HG02571 (cell line): Measurements from ENCODE around the gene SMIM45.

Source experiments
- ATAC-seq: cut with Tn5 transposase; IDR thresholded peaks from one replicate; pipeline ENCODE4 v1.9.1; 2021; ENCODE audit warnings: mild to moderate bottlenecking, moderate library complexity; ENCODE audit not compliant: unreplicated experiment

SMIM45 gene

GRCh38 chr22:41915035-41915785, 36.7 kb upstream of the SMIM45 start, which contains the start of gene SHISA8:
Gene SHISA8 (minus strand): TSS chr22:41915074. CDS start chr22:41914667, 407 bp downstream.
- ATAC-seq, result no peak

GRCh38 chr22:41915786-41916493, 36.0 kb upstream of the SMIM45 start:
- ATAC-seq, result no peak

- no peak for ATAC-seq
Observed at GRCh38 chr22:41916745-41917358, 35.1 kb upstream of the SMIM45 start.

- ATAC-seq, result no peak
Observed at GRCh38 chr22:41917375-41917902, 34.5 kb upstream of the SMIM45 start.

- ATAC-seq, result no peak
Observed at GRCh38 chr22:41917903-41918791, 33.8 kb upstream of the SMIM45 start.

- ATAC-seq, result peak; percentile 44
Observed at GRCh38 chr22:41919357-41920224, 32.4 kb upstream of the SMIM45 start.

GRCh38 chr22:41920271-41920976, 31.5 kb upstream of the SMIM45 start:
- ATAC-seq, result peak; percentile 16

GRCh38 chr22:41922328-41922727, 29.6 kb upstream of the SMIM45 start:
- no peak for ATAC-seq

- no peak for ATAC-seq
Observed at GRCh38 chr22:41922940-41923594, 28.9 kb upstream of the SMIM45 start.

- ATAC-seq, result no peak
Observed at GRCh38 chr22:41923595-41924276, 28.2 kb upstream of the SMIM45 start.

- ATAC-seq, result peak; percentile 38
Observed at GRCh38 chr22:41925783-41926460, 26.0 kb upstream of the SMIM45 start.

- no peak for ATAC-seq
Observed at GRCh38 chr22:41927813-41928212, 24.1 kb upstream of the SMIM45 start.

GRCh38 chr22:41928593-41929417, 23.1 kb upstream of the SMIM45 start:
- ATAC-seq, result no peak

- ATAC-seq, result no peak
Observed at GRCh38 chr22:41929418-41929810, 22.5 kb upstream of the SMIM45 start.

- ATAC-seq, result no peak
Observed at GRCh38 chr22:41931701-41932269, 20.2 kb upstream of the SMIM45 start.

GRCh38 chr22:41932353-41932752, 19.6 kb upstream of the SMIM45 start:
- ATAC-seq, result no peak
